ENCODE results near the gene ANKRD34B. TPM values are rescaled to one million over a fixed set of nuclear protein-coding genes. Genes with fewer than 3 reads are reported as not detected.

ANKRD34B gene
- polyA plus RNA-seq, 1 donor = not detected

GRCh38 chr5:80516826-80517225, 53.3 kb downstream of the ANKRD34B start:
- DNase-seq = no peak
- Histone ChIP-seq H3K4me1 (ENCODE audit: control insufficient read depth, insufficient read depth, low read length) (no peaks in the 10 kb centered on the region), H3K36me3 (ENCODE audit: control insufficient read depth, insufficient read depth, low read length) (no peaks in the 10 kb centered on the region), H3K9me3 (ENCODE audit: control insufficient read depth, low read depth, low read length) (no peaks in the 10 kb centered on the region), H3K27me3 (ENCODE audit: control insufficient read depth, insufficient read depth, low read length) (no peaks in the 10 kb centered on the region), H3K4me3 (ENCODE audit: low read length) (no peak overlapping the region), H3K27ac (ENCODE audit: low read length) (no peak overlapping the region)
- WGBS (ENCODE audit: insufficient coverage, low lambda C conversion rate) = 50% methylated on average over 1 of the region's 4 CpGs

- DNase-seq = no peak
- no peak overlapping the region for H3K27ac ChIP-seq (ENCODE audit: low read length)
- WGBS (ENCODE audit: insufficient coverage, low lambda C conversion rate) = 100% methylated on average over 1 of the region's 4 CpGs
- H3K4me1 ChIP-seq (ENCODE audit: control insufficient read depth, insufficient read depth, low read length) = no peaks in the 10 kb centered on the region
- H3K36me3 ChIP-seq (ENCODE audit: control insufficient read depth, insufficient read depth, low read length) = no peaks in the 10 kb centered on the region
- no peak overlapping the region for H3K4me3 ChIP-seq (ENCODE audit: low read length)
- no peaks in the 10 kb centered on the region for H3K27me3 ChIP-seq (ENCODE audit: control insufficient read depth, insufficient read depth, low read length)
- H3K9me3 ChIP-seq (ENCODE audit: control insufficient read depth, low read depth, low read length) = no peaks in the 10 kb centered on the region
These were observed 60.7 kb downstream of the ANKRD34B start for GRCh38 chr5:80509362-80509761.

- no peaks in the 10 kb centered on the region for H3K4me1 ChIP-seq (ENCODE audit: control insufficient read depth, insufficient read depth, low read length)
- H3K27ac ChIP-seq (ENCODE audit: low read length) = no peak overlapping the region
- H3K9me3 ChIP-seq (ENCODE audit: control insufficient read depth, low read depth, low read length) = no peaks in the 10 kb centered on the region
- no peaks in the 10 kb centered on the region for H3K36me3 ChIP-seq (ENCODE audit: control insufficient read depth, insufficient read depth, low read length)
- no peak overlapping the region for H3K4me3 ChIP-seq (ENCODE audit: low read length)
- H3K27me3 ChIP-seq (ENCODE audit: control insufficient read depth, insufficient read depth, low read length) = no peaks in the 10 kb centered on the region
- DNase-seq = no peak
- WGBS (ENCODE audit: insufficient coverage, low lambda C conversion rate) = 75% methylated on average over 2 of the region's 6 CpGs
These were observed 61.2 kb downstream of the ANKRD34B start for GRCh38 chr5:80508844-80509243.

- DNase-seq = no peak
- H3K27ac ChIP-seq (ENCODE audit: low read length) = no peak overlapping the region
- H3K4me3 ChIP-seq (ENCODE audit: low read length) = no peak overlapping the region
- H3K27me3 ChIP-seq (ENCODE audit: control insufficient read depth, insufficient read depth, low read length) = no peaks in the 10 kb centered on the region
- no peaks in the 10 kb centered on the region for H3K4me1 ChIP-seq (ENCODE audit: control insufficient read depth, insufficient read depth, low read length)
- H3K36me3 ChIP-seq (ENCODE audit: control insufficient read depth, insufficient read depth, low read length) = no peaks in the 10 kb centered on the region
- WGBS (ENCODE audit: insufficient coverage, low lambda C conversion rate) = no CpG with 5 or more reads among the region's 3 CpGs
- H3K9me3 ChIP-seq (ENCODE audit: control insufficient read depth, low read depth, low read length) = no peaks in the 10 kb centered on the region
These were observed 62.4 kb downstream of the ANKRD34B start for GRCh38 chr5:80507663-80508062.

Other genes with a start within 250 kb of the ANKRD34B start
- 34.5 TPM for gene ZFYVE16, start 162.2 kb downstream of the ANKRD34B start, polyA plus RNA-seq
- gene FAM151B, start 82.2 kb downstream of the ANKRD34B start, polyA plus RNA-seq = 1.2 TPM
- 13.8 TPM for gene MSH3, start 84.4 kb upstream of the ANKRD34B start, polyA plus RNA-seq
- gene DHFR, start 84.7 kb upstream of the ANKRD34B start, polyA plus RNA-seq = 50.7 TPM

Measured in large intestine (tissue), 3 donors.